Posterior vena cava (tissue), 2 donors: Measurements from ENCODE around the gene COPS7B. TPM values are rescaled to one million over a fixed set of nuclear protein-coding genes. Genes with fewer than 3 reads are reported as not detected.

ENCODE experiments used
- total RNA-seq, 2 donors: library from RNA; stranded (reverse); fragmentation: NEBNext Ultra II Directional; extraction: Animal tissue kit (Norgen Biotek cat#: 25700); gene quantifications; one replicate each; pipeline ENCODE4 v1.2.1, GENCODE V29; 2021
- donor health status: DM: yes; HTN: yes; CAD: no.
- donor health status: DM: yes; HTN: yes; CAD: no.

Gene COPS7B
- total RNA-seq, 2 donors from 2014 or later = 20.6 to 24.6 TPM

Other genes starting within 250 kb of the COPS7B start
- not detected for gene TEX44, start 193.6 kb upstream of the COPS7B start, total RNA-seq
- gene PTMA, start 77.9 kb upstream of the COPS7B start, total RNA-seq = 100 to 1,000 TPM; 772 to 863 TPM
- gene PDE6D, start 5.2 kb upstream of the COPS7B start, total RNA-seq = 10 to 100 TPM; 21.4 to 22.0 TPM
- 1 to 10 TPM in 1 of 2 donors, under 1 TPM in 1; 0.93 to 9.2 TPM for gene NPPC, start 140.0 kb downstream of the COPS7B start, total RNA-seq
- 10 to 100 TPM; 21.7 to 22.2 TPM for gene DIS3L2, start 175.3 kb downstream of the COPS7B start, total RNA-seq